CD4-positive, alpha-beta memory T cell (primary cell): Measurements from ENCODE around the gene PLAA. TPM values are rescaled to one million over a fixed set of nuclear protein-coding genes. Genes with fewer than 3 reads are reported as not detected.
A peak's percentile ranks its signal among the peaks of the same experiment; 100 is the strongest.

Source experiments
- CTCF ChIA-PET: fragments of 350-600 bp; sonication (Branson Sonifier 250); formaldehyde crosslinking; loops from one replicate; lab custom pipeline; 2021; ENCODE audit warnings: inconsistent platforms; ENCODE audit not compliant: partially characterized antibody; lab: Charles Lee
- POLR2A ChIA-PET: fragments of 350-600 bp; sonication (Branson Sonifier 250); formaldehyde crosslinking; loops from one replicate; lab custom pipeline; 2021; ENCODE audit not compliant: partially characterized antibody; lab: Charles Lee
- DNase-seq, 5 donors: peaks; one replicate each; pipeline versions ENCODE4 v3.0.0 to v3.0.0-alpha.2; 2020 to 2022; ENCODE audit warnings: mixed read lengths in 1 of 5
- H3K27ac ChIP-seq: one replicate; pipeline ENCODE4 v1.7.0; 2013; ENCODE audit warnings: low read depth, low read length
- H3K27me3 ChIP-seq: 2 replicates; pipeline ENCODE4 v1.7.0; 2013; ENCODE audit warnings: mild to moderate bottlenecking, low read length, moderate library complexity; ENCODE audit not compliant: insufficient read depth
- H3K36me3 ChIP-seq: 2 replicates; pipeline ENCODE4 v1.7.0; 2013; ENCODE audit warnings: mild to moderate bottlenecking, low read length, moderate library complexity; ENCODE audit not compliant: insufficient read depth
- H3K4me1 ChIP-seq: 2 replicates; pipeline ENCODE4 v1.7.0; 2013; ENCODE audit warnings: mild to moderate bottlenecking, low read length, moderate library complexity; ENCODE audit not compliant: insufficient read depth
- H3K4me3 ChIP-seq, 2 donors: one replicate each; pipeline ENCODE4 v1.7.0; 2013; ENCODE audit warnings: low read length in 2 of 2, mild to moderate bottlenecking in 1 of 2
- H3K9me3 ChIP-seq, 2 donors: one replicate each; pipeline ENCODE4 v1.7.0; 2013; ENCODE audit warnings: low read length in 2 of 2, control low read depth in 1 of 2; ENCODE audit not compliant: control insufficient read depth in 1 of 2
- H3K27ac Mint-ChIP-seq, 7 donors: one replicate each; pipeline ENCODE4 v1.8.0; 2020 to 2021; ENCODE audit warnings: mixed read lengths in 7 of 7, mild to moderate bottlenecking in 6 of 7, inconsistent platforms in 3 of 7, moderate library complexity in 3 of 7
- H3K27me3 Mint-ChIP-seq, 2 donors: one replicate each; pipeline ENCODE4 v1.8.0; 2020 to 2021; ENCODE audit warnings: mixed read lengths in 2 of 2
- H3K36me3 Mint-ChIP-seq, 2 donors: one replicate each; pipeline ENCODE4 v1.8.0; 2020 to 2021; ENCODE audit warnings: mixed read lengths in 2 of 2, inconsistent platforms in 1 of 2, mild to moderate bottlenecking in 1 of 2
- H3K4me1 Mint-ChIP-seq, 4 donors: one replicate each; pipeline ENCODE4 v1.8.0; 2020 to 2021; ENCODE audit warnings: mixed read lengths in 4 of 4, mild to moderate bottlenecking in 1 of 4
- H3K4me3 Mint-ChIP-seq, 8 donors: one replicate each; pipeline ENCODE4 v1.8.0; 2020 to 2021; ENCODE audit warnings: mixed read lengths in 8 of 8, mild to moderate bottlenecking in 7 of 8, moderate library complexity in 6 of 8, inconsistent platforms in 3 of 8
- H3K9me3 Mint-ChIP-seq, 8 donors: one replicate each; pipeline ENCODE4 v1.8.0; 2020 to 2021; ENCODE audit warnings: mixed read lengths in 8 of 8, mild to moderate bottlenecking in 5 of 8, inconsistent platforms in 3 of 8, moderate library complexity in 1 of 8
- intact Hi-C: fragments of 100-400 bp; cut with micrococcal nuclease; formaldehyde crosslinking; loops from one replicate; pipeline ENCODE4 v1.15.1; 2023
- polyA plus RNA-seq, 2 donors: library from polyadenylated mRNA; unstranded; fragments of 300-500 nt; fragmentation: Illumina TruSeq; gene quantifications; one replicate each; pipeline ENCODE4 v1.2.3, GENCODE V29; 2021
- total RNA-seq, 2 experiments: library from RNA; stranded (reverse); gene quantifications; one replicate each; pipeline ENCODE4 v1.2.3, GENCODE V29; 2021

The PLAA gene
- total RNA-seq (10 to 100 TPM; 24.0 to 28.3 TPM), polyA plus RNA-seq (10 to 100 TPM; 12.8 to 26.4 TPM)

DNA sequence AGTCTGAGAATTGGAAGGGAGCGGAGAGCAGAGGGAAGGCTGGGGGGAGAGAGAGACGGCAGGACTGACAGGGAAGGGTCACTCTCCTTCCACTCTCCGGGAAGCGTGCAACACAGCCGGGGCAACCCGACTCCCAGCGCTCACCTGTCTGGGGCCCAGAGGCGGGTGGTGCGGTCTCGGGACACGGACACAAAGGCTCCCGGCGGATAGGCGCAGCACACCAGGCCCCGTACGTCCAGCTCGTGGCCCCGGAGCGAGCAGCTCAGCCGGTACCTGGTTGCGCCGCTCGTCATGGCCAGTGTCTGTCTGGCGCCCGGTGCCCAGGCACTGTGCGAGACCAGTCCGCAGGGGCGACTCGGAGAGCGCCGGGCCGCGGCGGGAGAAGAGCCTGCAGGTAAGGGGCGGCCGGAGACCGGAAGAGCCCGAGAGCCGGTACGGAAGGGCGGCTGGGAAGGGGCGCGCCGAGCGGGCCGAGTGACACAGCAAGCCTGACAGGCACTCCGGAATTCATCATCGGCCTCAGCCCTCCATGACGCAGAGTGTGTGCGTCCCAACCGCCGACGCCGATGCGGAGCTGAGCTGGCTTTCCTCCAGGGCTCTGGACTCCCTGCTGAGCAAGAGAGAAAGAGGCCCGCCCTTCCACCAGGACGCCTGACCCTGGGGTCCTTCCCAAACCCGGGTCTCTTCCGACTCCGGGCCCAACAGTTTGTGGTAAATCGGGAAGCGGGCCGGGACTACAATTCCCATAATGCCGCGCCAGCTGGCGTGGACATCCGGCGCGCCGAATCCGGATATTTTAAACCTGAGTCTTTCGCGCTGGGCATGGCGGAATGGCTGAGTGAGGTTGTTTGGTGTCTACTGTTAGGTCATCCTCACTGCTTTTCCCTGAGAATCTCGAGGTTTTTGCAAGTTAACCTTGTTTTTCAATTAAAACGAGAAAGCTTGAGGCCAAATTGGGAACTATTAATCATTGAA is at the start of gene PLAA:
PLAA (minus strand) TSS at position 490 of the 975 bp plus-strand sequence; CDS start at position 293, 197 bp downstream.
- ChIA-PET CTCF (interaction anchor here (0.6 to 3.0 kb wide), 3 partner anchors 9 to 55 kb away, joined by 3 to 14 read pairs (median 10); partner anchors contain the start of genes CAAP1 and IFT74), POLR2A (interaction anchor here (0.5 to 1.9 kb wide), 7 partner anchors 8 to 626 kb away, joined by 3 to 43 read pairs (median 4); partner anchors contain the start of genes C9orf72, CAAP1 and IFT74)
- Histone ChIP-seq H3K27ac (peak within 1 kb of the TSS; percentile 96), H3K36me3 (no peaks in the 10 kb centered on the region), H3K27me3 (no peaks in the 10 kb centered on the region), H3K4me3 (peak within 1 kb of the TSS; percentile 94 to 96), H3K4me1 (peaks cover 47% of the 10 kb centered on the region), H3K9me3 (no peaks in the 10 kb centered on the region)
- Mint-ChIP-seq H3K4me1 (peaks cover 40 to 63% (median 50%) of the 10 kb centered on the region in 4 donors), H3K4me3 (peak within 1 kb of the TSS; percentile 92 to 99 (median 97)), H3K36me3 (peaks cover 8 to 15% of the 10 kb centered on the region in 2 donors), H3K9me3 (peaks cover 0 to 2% (median 0%) of the 10 kb centered on the region in 8 donors), H3K27ac (peak within 1 kb of the TSS; percentile 98 to 100 (median 99)), H3K27me3 (peaks cover 0 to 3% of the 10 kb centered on the region in 2 donors)
- intact Hi-C loops = loop anchor here (1.0 to 2.0 kb wide), 3 partner anchors 9 to 626 kb away; partner anchors contain the start of genes C9orf72, CAAP1 and IFT74
- peak; percentile 88 to 92 (median 91) for DNase-seq

DNA sequence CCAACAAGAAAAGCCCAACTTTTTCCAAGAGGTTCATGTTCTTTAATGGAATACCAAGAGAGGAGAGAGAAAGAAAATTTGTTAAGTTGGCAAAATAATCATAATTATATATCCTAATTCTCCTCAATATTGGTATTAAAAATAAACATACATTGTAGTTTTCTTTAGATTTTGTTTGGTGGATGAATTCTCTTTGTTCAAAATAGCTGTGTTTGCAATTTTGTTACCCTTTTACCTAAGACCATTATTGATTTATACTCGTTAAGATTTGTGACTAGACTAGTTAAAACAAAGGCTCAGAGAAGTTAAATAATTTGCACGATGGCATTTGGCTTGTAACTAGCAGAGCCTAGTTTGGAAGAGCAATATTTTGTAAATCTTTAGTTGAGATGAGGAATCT is 48.8 kb upstream of the PLAA start:
- intact Hi-C loops = no loop called here
- Mint-ChIP-seq H3K4me1 (no peaks in the 10 kb centered on the region), H3K4me3 (no peak overlapping the region), H3K9me3 (no peaks in the 10 kb centered on the region), H3K27ac (no peak overlapping the region), H3K27me3 (no peaks in the 10 kb centered on the region), H3K36me3 (peaks cover 0 to 3% of the 10 kb centered on the region in 2 donors)
- H3K9me3 ChIP-seq = no peaks in the 10 kb centered on the region
- H3K27ac ChIP-seq = no peak overlapping the region
- H3K27me3 ChIP-seq = no peaks in the 10 kb centered on the region
- no peaks in the 10 kb centered on the region for H3K4me1 ChIP-seq
- H3K36me3 ChIP-seq = no peaks in the 10 kb centered on the region
- ChIA-PET CTCF (interaction anchor here (1.1 kb wide), 1 partner anchor 24 kb away, joined by 3 read pairs; no protein-coding TSS in a partner anchor), POLR2A (no interaction called here)
- no peak overlapping the region for H3K4me3 ChIP-seq
- no peak for DNase-seq

DNA sequence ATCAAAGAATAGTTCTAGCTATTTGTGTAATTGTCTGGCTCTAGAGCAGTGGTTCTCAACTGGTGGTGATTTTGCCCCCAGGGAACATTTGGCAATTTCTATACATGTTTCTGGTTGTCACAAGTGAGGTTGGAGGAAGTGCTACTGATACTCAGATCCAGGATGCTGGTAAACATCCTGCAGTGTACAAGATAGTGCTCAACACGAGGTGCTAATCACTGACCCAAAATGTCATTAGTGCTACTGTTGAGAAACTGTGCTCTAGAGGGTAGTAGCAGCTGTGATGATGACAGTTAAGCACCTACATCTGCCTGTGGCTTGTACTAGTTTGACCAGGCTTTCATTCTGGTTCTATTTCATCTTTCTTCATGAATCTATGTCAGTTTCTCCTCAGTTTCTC is 36.3 kb upstream of the PLAA start:
- peaks cover 0 to 2% (median 0%) of the 10 kb centered on the region in 4 donors for H3K4me1 Mint-ChIP-seq
- DNase-seq = no peak
- Histone ChIP-seq H3K9me3 (no peaks in the 10 kb centered on the region), H3K4me1 (no peaks in the 10 kb centered on the region), H3K36me3 (no peaks in the 10 kb centered on the region), H3K27me3 (no peaks in the 10 kb centered on the region), H3K4me3 (no peak overlapping the region), H3K27ac (no peak overlapping the region)
- H3K27ac Mint-ChIP-seq = no peak overlapping the region
- H3K27me3 Mint-ChIP-seq = no peaks in the 10 kb centered on the region
- ChIA-PET POLR2A (no interaction called here), CTCF (no interaction called here)
- no peak overlapping the region for H3K4me3 Mint-ChIP-seq
- H3K36me3 Mint-ChIP-seq = peaks cover 20 to 35% of the 10 kb centered on the region in 2 donors
- no peaks in the 10 kb centered on the region for H3K9me3 Mint-ChIP-seq
- intact Hi-C loops = no loop called here

- no peak overlapping the region for H3K4me3 Mint-ChIP-seq
- DNase-seq = peak in 1 of 5 donors; percentile 12
- intact Hi-C loops = no loop called here
Observed at GRCh38 chr9:26975728-26976707, 29.0 kb upstream of the PLAA start.

DNA sequence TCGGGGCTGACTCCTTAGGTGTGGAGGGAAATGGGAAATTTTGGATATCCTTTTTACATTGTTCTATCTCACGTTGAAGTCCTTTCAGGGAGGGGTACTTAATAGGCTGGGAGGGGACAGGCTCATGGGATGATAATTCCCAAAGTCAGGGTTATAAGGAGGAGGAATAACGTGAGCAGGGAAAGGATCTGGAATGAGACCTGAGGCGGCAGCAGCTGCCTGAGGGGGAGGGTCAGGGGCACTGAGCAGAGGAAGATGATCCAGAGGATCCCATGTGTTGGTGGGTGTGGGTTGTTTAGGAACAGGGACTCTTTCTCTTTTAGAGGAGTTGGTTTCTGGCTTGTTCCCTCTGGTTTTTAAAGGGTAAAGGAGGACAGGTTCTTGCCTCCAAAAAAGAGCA is 27.9 kb upstream of the PLAA start:
- no peaks in the 10 kb centered on the region for H3K4me1 ChIP-seq
- H3K4me3 Mint-ChIP-seq = no peak overlapping the region
- ChIA-PET POLR2A (no interaction called here), CTCF (interaction anchor here (1.0 to 1.4 kb wide), 3 partner anchors 44 to 236 kb away, joined by 3 to 7 read pairs (median 3); partner anchors contain the start of gene CAAP1)
- H3K27ac ChIP-seq = no peak overlapping the region
- H3K4me3 ChIP-seq = no peak overlapping the region
- peaks cover 0 to 3% (median under 1%) of the 10 kb centered on the region in 8 donors for H3K9me3 Mint-ChIP-seq
- H3K27ac Mint-ChIP-seq = no peak overlapping the region
- peaks cover 4 to 32% of the 10 kb centered on the region in 2 donors for H3K36me3 Mint-ChIP-seq
- intact Hi-C loops = no loop called here
- H3K36me3 ChIP-seq = no peaks in the 10 kb centered on the region
- H3K9me3 ChIP-seq = no peaks in the 10 kb centered on the region
- DNase-seq = no peak
- H3K27me3 Mint-ChIP-seq = no peaks in the 10 kb centered on the region
- no peaks in the 10 kb centered on the region for H3K27me3 ChIP-seq
- H3K4me1 Mint-ChIP-seq = no peaks in the 10 kb centered on the region

More at GRCh38 chr9:26975728-26976707, 29.0 kb upstream of the PLAA start:
- no peaks in the 10 kb centered on the region for H3K9me3 ChIP-seq
- no peak overlapping the region for H3K4me3 ChIP-seq
- ChIA-PET POLR2A (no interaction called here), CTCF (interaction anchor here (0.9 to 1.3 kb wide), 5 partner anchors 22 to 237 kb away, joined by 3 to 6 read pairs (median 3); no protein-coding TSS in a partner anchor)
- Mint-ChIP-seq H3K4me1 (no peaks in the 10 kb centered on the region), H3K9me3 (no peaks in the 10 kb centered on the region), H3K27me3 (no peaks in the 10 kb centered on the region), H3K27ac (peak overlapping the region in 2 of 7 donors; percentile 6 to 53), H3K36me3 (peaks cover 6 to 24% of the 10 kb centered on the region in 2 donors)
- no peaks in the 10 kb centered on the region for H3K36me3 ChIP-seq
- no peaks in the 10 kb centered on the region for H3K27me3 ChIP-seq
- H3K27ac ChIP-seq = no peak overlapping the region
- no peaks in the 10 kb centered on the region for H3K4me1 ChIP-seq

- Mint-ChIP-seq H3K4me1 (no peaks in the 10 kb centered on the region), H3K4me3 (no peak overlapping the region), H3K27ac (no peak overlapping the region), H3K27me3 (no peaks in the 10 kb centered on the region), H3K9me3 (peaks cover 0 to 7% (median 3%) of the 10 kb centered on the region in 8 donors), H3K36me3 (peaks cover 4 to 38% of the 10 kb centered on the region in 2 donors)
- no peaks in the 10 kb centered on the region for H3K4me1 ChIP-seq
- H3K36me3 ChIP-seq = no peaks in the 10 kb centered on the region
- CTCF ChIA-PET = interaction anchor here (1.4 kb wide), 2 partner anchors 82 to 231 kb away, joined by 3 to 7 read pairs; partner anchors contain the start of gene CAAP1
- POLR2A ChIA-PET = no interaction called here
- H3K4me3 ChIP-seq = no peak overlapping the region
- H3K27ac ChIP-seq = no peak overlapping the region
- no peaks in the 10 kb centered on the region for H3K9me3 ChIP-seq
- no peak for DNase-seq
- no peaks in the 10 kb centered on the region for H3K27me3 ChIP-seq
- intact Hi-C loops = no loop called here
Observed at GRCh38 chr9:26973989-26974388, 26.9 kb upstream of the PLAA start.
